Activated B cell treated with CpG ODN at 0.5 μM for 24 hours (primary cell): ENCODE measurements around the gene HPS5. TPM values are rescaled to one million over a fixed set of nuclear protein-coding genes. Genes with fewer than 3 reads are reported as not detected.

Experiments
- ATAC-seq: fragments of 200-7000 bp; cut with Tn5 transposase; one replicate; pipeline ENCODE4 v1.10.0; 2021; ENCODE audit warnings: low read depth, mild to moderate bottlenecking, moderate library complexity
- CTCF ChIA-PET: fragments of 350-600 bp; sonication (Branson Sonifier 250); formaldehyde crosslinking; loops from one replicate; lab custom pipeline; 2021; ENCODE audit warnings: antibody characterized with exemption; lab: Charles Lee
- POLR2A ChIA-PET: fragments of 350-600 bp; sonication (Branson Sonifier 250); formaldehyde crosslinking; loops from one replicate; lab custom pipeline; 2021; ENCODE audit warnings: antibody characterized with exemption; lab: Charles Lee
- DNase-seq: peaks from one replicate; pipeline ENCODE4 v3.0.0; 2022
- H3K27ac Mint-ChIP-seq: one replicate; pipeline ENCODE4 v1.8.0; 2020; ENCODE audit warnings: mixed read lengths
- H3K27me3 Mint-ChIP-seq: one replicate; pipeline ENCODE4 v1.8.0; 2021; ENCODE audit warnings: mixed read lengths
- H3K36me3 Mint-ChIP-seq: one replicate; pipeline ENCODE4 v1.8.0; 2021; ENCODE audit warnings: low read depth, mixed read lengths
- H3K4me1 Mint-ChIP-seq: one replicate; pipeline ENCODE4 v1.8.0; 2021; ENCODE audit warnings: mixed read lengths
- H3K4me3 Mint-ChIP-seq: one replicate; pipeline ENCODE4 v1.8.0; 2020; ENCODE audit warnings: mild to moderate bottlenecking, mixed read lengths
- H3K9me3 Mint-ChIP-seq: one replicate; pipeline ENCODE4 v1.8.0; 2020; ENCODE audit warnings: mixed read lengths
- CTCF ChIP-seq: fragments of 200-600 bp; IDR thresholded peaks from one replicate; pipeline ENCODE4 v1.8.0; 2022; ENCODE audit warnings: antibody characterized with exemption, mild to moderate bottlenecking
- intact Hi-C: fragments of 100-400 bp; cut with micrococcal nuclease; formaldehyde crosslinking; loops from one replicate; pipeline ENCODE4 v1.15.1; 2024
- total RNA-seq: library from RNA; stranded (reverse); gene quantifications from 2 replicates; pipeline ENCODE4 v1.2.3, GENCODE V29; 2022

HPS5 gene
- total RNA-seq, 1 donor from 2014 or later = 51.0 TPM

GRCh38 chr11:18299721-18300120, 22.2 kb downstream of the HPS5 start:
- no peak for DNase-seq
- Mint-ChIP-seq H3K4me3 (no peak overlapping the region), H3K4me1 (no peaks in the 10 kb centered on the region), H3K9me3 (no peaks in the 10 kb centered on the region), H3K27ac (no peak overlapping the region), H3K27me3 (no peaks in the 10 kb centered on the region), H3K36me3 (peaks cover 85% of the 10 kb centered on the region)
- ATAC-seq = no peak
- intact Hi-C loops = no loop called here
- ChIA-PET CTCF (no interaction called here), POLR2A (interaction anchor here (0.6 to 1.1 kb wide), 2 partner anchors 96 to 168 kb away, joined by 3 to 4 read pairs; no protein-coding TSS in a partner anchor)
- TF ChIP-seq CTCF = no peak

- no peak for ATAC-seq
- Mint-ChIP-seq H3K9me3 (no peaks in the 10 kb centered on the region), H3K27ac (no peak overlapping the region), H3K4me1 (no peaks in the 10 kb centered on the region), H3K4me3 (no peak overlapping the region), H3K36me3 (peaks cover 87% of the 10 kb centered on the region), H3K27me3 (no peaks in the 10 kb centered on the region)
- POLR2A ChIA-PET = no interaction called here
- DNase-seq = no peak
- no peak for TF ChIP-seq CTCF
- intact Hi-C loops = no loop called here
- CTCF ChIA-PET = interaction anchor here (1.1 to 1.3 kb wide), 2 partner anchors 10 to 51 kb away, joined by 3 to 5 read pairs; no protein-coding TSS in a partner anchor
Measured at GRCh38 chr11:18295316-18295715, 26.6 kb downstream of the HPS5 start.

- TF ChIP-seq CTCF = no peak
- H3K27ac Mint-ChIP-seq = no peak overlapping the region
- ChIA-PET POLR2A (no interaction called here), CTCF (interaction anchor here (1.1 to 1.3 kb wide), 2 partner anchors 9 to 51 kb away, joined by 3 to 5 read pairs; no protein-coding TSS in a partner anchor)
- no peaks in the 10 kb centered on the region for H3K9me3 Mint-ChIP-seq
- H3K27me3 Mint-ChIP-seq = no peaks in the 10 kb centered on the region
- intact Hi-C loops = no loop called here
- no peak for DNase-seq
- peaks cover 89% of the 10 kb centered on the region for H3K36me3 Mint-ChIP-seq
- no peak for ATAC-seq
- no peaks in the 10 kb centered on the region for H3K4me1 Mint-ChIP-seq
- no peak overlapping the region for H3K4me3 Mint-ChIP-seq
Measured at GRCh38 chr11:18294862-18295261, 27.1 kb downstream of the HPS5 start.

DNA sequence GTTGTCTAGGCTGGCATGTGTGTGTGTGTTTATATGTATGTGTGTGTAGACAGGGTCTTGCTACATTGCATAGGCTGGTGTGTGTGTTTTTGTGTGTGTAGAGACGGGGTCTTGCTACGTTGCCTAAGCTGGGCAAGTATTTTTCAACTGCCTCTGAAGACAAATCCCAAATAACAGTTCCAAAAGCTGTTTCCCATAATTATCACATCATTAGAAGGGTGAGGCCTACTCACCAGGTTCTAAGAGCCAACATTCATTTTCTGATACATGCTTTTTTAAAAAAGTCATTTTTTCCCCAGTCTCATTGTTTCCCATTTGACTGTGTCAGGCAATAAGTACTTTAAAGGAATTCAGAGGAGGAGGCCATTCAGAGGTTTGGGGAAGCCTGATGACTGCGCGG, 33.0 kb downstream of the HPS5 start:
- CTCF ChIA-PET = interaction anchor here (1.4 kb wide), 1 partner anchor 45 kb away, joined by 5 read pairs; no protein-coding TSS in a partner anchor
- Mint-ChIP-seq H3K4me3 (no peak overlapping the region), H3K27me3 (no peaks in the 10 kb centered on the region), H3K36me3 (peaks cover 84% of the 10 kb centered on the region), H3K4me1 (no peaks in the 10 kb centered on the region), H3K9me3 (no peaks in the 10 kb centered on the region), H3K27ac (no peak overlapping the region)
- TF ChIP-seq CTCF = no peak
- intact Hi-C loops = no loop called here
- ATAC-seq = no peak
- no peak for DNase-seq
- POLR2A ChIA-PET = no interaction called here

GRCh38 chr11:18285841-18286240, 36.1 kb downstream of the HPS5 start:
- Mint-ChIP-seq H3K4me1 (peaks cover 22% of the 10 kb centered on the region), H3K36me3 (peaks cover 76% of the 10 kb centered on the region), H3K27me3 (no peaks in the 10 kb centered on the region), H3K9me3 (no peaks in the 10 kb centered on the region), H3K4me3 (no peak overlapping the region), H3K27ac (no peak overlapping the region)
- POLR2A ChIA-PET = interaction anchor here (2.6 kb wide), 1 partner anchor 36 kb away, joined by 8 read pairs; the partner anchor contains the start of genes GTF2H1 and HPS5
- intact Hi-C loops = no loop called here
- ATAC-seq = no peak
- CTCF ChIA-PET = interaction anchor here (1.3 kb wide), 1 partner anchor 9 kb away, joined by 3 read pairs; no protein-coding TSS in a partner anchor
- no peak for DNase-seq
- no peak for TF ChIP-seq CTCF
